HG02970 (cell line): ENCODE data around the gene PSD.
A peak's percentile ranks its signal among the peaks of the same experiment; 100 is the strongest.

Experiments
- ATAC-seq: cut with Tn5 transposase; IDR thresholded peaks from one replicate; pipeline ENCODE4 v1.9.1; 2021; ENCODE audit warnings: mild to moderate bottlenecking, moderate library complexity, moderate number of reproducible peaks; ENCODE audit not compliant: unreplicated experiment, low FRiP score

The PSD gene

GRCh38 chr10:102394801-102395399 is 23.7 kb downstream of the PSD start:
- peak; percentile 8 for ATAC-seq

- peak; percentile 83 for ATAC-seq
Observed at GRCh38 chr10:102394079-102394800, 24.3 kb downstream of the PSD start.

GRCh38 chr10:102393411-102394078 is 25.0 kb downstream of the PSD start:
- ATAC-seq = no peak

- ATAC-seq = no peak
Observed at GRCh38 chr10:102392306-102392705, 26.3 kb downstream of the PSD start.

GRCh38 chr10:102389894-102390293 is 28.7 kb downstream of the PSD start:
- no peak for ATAC-seq

- no peak for ATAC-seq
Observed at GRCh38 chr10:102384606-102385429, 33.8 kb downstream of the PSD start.

GRCh38 chr10:102384053-102384452 is 34.5 kb downstream of the PSD start:
- no peak for ATAC-seq

GRCh38 chr10:102382871-102383270 is 35.7 kb downstream of the PSD start:
- ATAC-seq = no peak

- ATAC-seq = no peak
Observed at GRCh38 chr10:102381983-102382382, 36.6 kb downstream of the PSD start.

GRCh38 chr10:102379383-102379782 is 39.2 kb downstream of the PSD start:
- ATAC-seq = no peak

- no peak for ATAC-seq
Observed at GRCh38 chr10:102376901-102377300, 41.7 kb downstream of the PSD start.

- no peak for ATAC-seq
Observed at GRCh38 chr10:102375867-102376266, 42.7 kb downstream of the PSD start.

- no peak for ATAC-seq
Observed at GRCh38 chr10:102375250-102375649, 43.3 kb downstream of the PSD start.

- no peak for ATAC-seq
Observed at GRCh38 chr10:102371295-102371694, 47.3 kb downstream of the PSD start.

GRCh38 chr10:102368077-102368476 is 50.5 kb downstream of the PSD start:
- no peak for ATAC-seq

- ATAC-seq = no peak
Observed at GRCh38 chr10:102367441-102367840, 51.1 kb downstream of the PSD start.

GRCh38 chr10:102358712-102359382 is 59.7 kb downstream of the PSD start:
- ATAC-seq = no peak

GRCh38 chr10:102354451-102354850 is 64.1 kb downstream of the PSD start:
- ATAC-seq = no peak
